NCI-H774 (cell line): ENCODE measurements around the gene TMEM131.
"Not testable (repeated sequence)": the region's sequence is repeated elsewhere in the genome, so short reads cannot be mapped to it uniquely, and the experiment has no call there.

Experiments used
- DNase-seq: peaks from one replicate; lab custom pipeline; 2025; lab: John Stamatoyannopoulos, UW

TMEM131 gene

DNA sequence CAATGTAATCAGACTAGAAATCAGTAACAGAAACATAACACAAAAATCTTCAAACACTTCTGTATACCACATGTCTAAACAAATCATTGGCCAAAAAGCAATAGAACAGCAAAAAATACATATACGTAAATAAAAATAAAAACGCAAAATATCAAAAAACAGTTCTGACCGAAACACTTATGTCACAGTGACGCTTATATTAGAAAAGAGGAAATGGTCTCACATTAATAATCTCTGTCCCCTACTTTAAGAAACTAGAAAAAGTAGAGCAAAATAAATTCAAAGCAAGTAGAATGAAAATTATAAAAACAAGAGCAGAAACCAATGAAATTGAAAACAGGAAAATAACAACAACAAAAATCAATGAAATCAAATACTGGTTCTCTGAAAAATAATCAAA is 41.9 kb downstream of the TMEM131 start:
- DNase-seq = no peak

DNA sequence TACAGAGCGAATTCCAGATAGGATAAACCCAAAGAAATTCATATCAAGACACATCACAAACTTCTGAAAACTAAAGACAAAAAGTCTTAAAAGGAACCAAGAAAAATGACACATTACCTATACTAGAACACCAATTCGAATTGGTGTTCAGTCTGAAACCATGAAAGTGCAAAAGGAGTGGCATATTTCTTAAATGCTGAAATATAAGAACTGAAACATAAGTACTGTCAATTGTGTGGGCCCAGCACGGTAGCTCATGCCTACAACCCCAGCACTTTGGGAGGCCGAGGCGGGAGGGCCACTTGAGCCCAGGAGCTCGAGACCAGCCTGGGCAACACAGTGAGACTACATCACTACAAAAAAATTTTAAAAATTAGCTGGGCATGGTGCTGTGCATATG is 43.4 kb downstream of the TMEM131 start:
- DNase-seq = no peak

DNA sequence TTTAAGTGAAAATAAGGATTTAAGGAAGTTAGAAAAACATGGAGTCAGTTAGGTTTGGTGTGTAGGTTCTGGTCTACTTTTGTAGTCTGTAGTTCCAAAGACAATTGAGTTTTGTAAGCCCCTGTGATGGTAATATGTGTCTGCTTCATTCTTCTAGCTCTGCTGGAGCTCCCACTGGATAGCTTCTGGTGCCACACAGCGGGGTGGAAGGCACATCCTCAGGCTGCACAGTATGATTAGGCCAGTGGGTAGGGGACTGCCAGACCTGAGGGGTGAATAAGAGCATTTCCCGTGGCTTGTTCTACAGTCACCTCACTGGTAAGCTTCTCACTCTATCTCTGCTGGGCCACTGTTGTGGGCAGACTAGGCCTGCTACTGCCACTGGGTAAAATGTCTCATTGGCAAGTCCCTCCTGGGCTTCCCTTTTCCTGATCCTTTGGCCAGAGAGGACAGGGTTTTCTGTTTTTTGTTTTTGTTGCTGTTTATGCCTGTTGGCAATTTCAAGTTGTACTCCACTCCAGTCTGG is 44.5 kb downstream of the TMEM131 start:
- DNase-seq = no peak

DNA sequence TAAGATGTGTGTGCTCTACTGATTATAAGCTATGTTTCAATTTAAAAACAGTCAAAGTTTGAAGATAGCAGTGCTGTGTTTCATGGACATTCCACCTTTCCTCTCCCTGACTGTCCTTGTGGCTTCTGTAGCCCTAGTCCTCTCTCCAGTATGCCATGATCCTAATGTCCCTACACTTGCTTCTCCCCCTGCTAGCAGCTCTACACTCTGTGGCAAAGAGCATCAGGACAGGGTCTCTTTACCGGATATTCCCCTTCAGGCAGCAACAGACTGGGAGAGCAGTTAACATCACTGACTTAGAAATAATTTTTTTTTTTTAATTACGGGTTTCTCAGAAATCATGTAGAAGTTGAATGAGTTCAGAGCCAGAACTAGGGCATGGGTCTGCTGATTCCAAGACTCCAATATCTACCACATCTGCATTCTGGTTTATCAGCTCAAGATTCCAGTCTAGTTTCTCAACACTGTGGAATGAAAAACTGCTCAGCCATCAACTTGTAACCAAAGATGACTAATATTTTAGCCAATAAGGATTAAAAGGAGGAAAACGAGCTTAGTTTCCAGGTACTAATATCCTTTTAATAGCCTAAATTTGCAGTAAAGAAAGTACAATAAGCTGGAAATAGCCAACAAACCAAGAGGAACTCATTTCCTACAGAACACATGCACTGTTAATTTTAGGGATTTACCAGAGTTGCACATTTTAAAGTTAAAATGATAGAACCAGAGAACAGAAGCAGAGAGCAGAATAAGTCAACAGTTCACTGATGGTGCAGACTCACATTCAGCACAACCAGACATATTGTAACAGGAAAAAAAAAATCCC is 45.2 kb downstream of the TMEM131 start:
- no peak for DNase-seq

DNA sequence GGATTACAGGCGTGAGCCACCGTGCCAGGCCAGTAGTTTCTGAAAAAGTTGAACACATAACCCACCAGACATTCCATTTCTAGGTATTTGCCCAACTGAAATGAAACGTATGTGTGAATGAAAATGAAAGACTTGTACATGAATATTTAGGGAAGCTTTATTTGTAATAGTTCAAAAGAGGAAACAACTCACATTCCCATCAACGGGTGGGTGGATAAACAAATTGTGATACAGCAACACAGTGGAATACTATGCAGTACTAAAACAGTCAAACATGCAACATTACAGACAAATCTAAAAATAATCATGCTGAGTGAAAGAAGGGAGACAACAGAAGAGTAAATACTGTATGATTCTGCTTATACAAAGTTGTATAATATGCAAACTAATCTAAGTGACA is 46.8 kb downstream of the TMEM131 start:
- DNase-seq = no peak

DNA sequence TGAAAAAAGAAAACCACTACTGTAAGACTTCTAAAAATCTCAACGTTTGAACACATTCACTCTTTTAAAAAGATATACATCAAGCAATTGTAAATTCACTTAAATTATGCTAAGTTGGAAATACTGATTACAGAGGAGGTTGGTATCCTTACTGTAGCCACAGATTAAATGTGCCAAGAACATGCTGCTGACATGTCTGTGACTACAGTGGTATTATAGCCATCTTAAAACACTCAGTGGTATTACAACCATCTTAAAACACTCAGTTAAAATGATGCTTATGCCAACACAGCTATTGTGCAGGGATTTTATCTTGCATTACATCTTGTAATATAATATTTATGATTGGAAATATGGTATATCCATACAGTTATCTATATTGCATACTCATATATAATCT is 50.0 kb downstream of the TMEM131 start:
- DNase-seq = no peak

DNA sequence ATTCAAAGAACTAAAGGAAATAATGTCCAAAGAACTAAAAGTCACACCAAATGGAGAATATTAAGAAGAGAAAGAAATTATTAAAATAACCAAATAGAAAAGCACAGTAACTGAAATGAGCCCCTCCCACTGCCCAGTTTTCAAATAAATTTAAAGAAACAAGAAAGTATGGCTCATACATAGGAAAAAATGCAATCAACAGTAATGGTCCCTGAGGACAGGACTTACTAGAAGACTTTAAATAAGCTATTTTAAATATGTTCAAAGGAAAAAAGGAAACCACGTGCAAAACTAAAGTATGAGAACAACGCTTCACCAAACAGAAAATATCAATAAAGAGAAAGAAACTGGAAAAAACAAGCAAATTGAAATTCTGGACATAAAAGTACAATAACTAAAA is 58.9 kb downstream of the TMEM131 start:
- no peak for DNase-seq

DNA sequence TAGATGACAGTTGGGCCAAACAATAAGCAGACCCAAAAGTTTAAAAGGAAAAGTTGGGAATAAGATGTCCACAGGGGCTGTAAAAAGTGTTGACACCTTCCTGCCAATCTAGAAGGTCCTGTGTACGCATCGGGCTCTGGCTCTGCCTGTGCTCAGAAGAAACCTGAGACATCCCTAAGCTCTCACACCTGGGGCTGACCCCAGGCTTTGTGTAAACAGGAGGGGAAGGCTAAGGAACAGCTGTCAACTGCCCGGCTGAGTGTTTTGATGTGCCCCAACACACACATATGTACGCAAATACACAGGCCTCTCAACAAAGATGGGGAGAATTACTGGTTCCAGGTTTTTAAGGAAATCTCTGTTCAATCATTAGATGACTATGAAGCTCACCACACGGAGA is 59.5 kb downstream of the TMEM131 start:
- peak; percentile 21 for DNase-seq

DNA sequence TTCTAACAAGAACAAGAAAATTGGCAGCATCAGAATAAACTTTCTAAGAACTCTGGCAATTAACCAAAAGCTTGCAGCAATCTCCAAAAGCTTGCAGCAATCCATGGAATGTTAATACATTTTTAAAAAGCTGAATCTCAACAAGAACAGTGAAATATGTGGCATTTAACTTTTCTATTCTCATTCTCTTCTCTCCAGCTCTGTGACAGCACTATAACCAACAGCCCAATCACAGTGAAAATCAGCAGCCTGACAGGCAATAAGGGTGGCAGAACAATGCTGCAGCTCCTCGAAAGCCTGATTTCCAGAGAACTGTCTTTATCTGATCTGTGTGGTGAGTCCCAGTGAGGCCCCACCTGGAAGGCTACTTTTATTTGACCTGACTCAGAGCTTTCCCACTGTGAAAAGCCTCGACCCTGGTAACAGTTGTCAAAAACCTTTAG is 60.0 kb downstream of the TMEM131 start:
- no peak for DNase-seq

DNA sequence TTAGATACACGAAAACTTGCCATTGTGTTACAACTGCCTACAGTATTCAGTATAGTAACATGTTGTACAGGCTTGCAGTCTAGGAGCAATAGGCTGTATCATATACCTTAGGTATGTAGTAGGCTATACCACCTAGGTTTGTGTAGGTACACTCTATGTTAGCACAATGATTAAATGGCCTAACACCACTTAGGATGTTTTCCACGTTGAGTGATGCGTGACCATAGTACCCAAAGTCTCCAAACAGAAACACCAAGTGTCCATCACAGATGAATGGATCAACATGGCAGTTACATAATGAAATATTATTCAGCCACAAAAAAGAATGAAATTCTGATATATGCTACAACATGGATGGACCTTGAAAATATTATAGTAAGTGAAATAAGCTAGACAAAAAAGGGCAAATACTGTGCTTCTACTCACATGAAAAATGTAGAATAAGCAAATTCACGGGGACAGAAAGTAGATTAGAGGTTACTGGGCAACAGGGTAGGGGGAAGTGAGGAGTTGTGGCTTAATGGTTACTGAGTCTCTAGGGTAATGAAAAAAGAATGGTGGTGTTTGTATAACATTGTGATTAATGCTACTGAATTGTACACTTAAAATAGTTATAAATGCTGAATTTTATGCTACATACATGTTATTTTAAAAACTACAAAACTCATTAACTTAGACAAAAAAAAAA is 62.6 kb downstream of the TMEM131 start:
- DNase-seq = no peak

DNA sequence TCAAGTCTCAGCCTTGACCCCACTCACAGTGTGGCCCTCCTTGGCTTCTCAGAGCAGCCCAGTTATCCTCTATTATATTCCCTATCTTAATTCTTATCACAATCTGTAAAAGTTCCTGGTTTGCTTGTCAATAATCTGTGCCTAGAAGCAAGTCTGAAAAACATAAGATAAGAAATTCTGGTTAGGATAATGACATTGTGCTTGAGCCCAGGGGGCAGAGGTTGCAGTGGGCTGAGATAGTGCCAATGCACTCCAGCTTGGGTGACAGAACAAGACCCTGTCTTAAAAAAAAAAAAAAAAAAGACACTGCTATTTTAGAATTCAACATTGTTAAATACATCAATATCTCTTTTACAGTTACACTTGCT is 63.9 kb downstream of the TMEM131 start:
- DNase-seq = no peak

DNA sequence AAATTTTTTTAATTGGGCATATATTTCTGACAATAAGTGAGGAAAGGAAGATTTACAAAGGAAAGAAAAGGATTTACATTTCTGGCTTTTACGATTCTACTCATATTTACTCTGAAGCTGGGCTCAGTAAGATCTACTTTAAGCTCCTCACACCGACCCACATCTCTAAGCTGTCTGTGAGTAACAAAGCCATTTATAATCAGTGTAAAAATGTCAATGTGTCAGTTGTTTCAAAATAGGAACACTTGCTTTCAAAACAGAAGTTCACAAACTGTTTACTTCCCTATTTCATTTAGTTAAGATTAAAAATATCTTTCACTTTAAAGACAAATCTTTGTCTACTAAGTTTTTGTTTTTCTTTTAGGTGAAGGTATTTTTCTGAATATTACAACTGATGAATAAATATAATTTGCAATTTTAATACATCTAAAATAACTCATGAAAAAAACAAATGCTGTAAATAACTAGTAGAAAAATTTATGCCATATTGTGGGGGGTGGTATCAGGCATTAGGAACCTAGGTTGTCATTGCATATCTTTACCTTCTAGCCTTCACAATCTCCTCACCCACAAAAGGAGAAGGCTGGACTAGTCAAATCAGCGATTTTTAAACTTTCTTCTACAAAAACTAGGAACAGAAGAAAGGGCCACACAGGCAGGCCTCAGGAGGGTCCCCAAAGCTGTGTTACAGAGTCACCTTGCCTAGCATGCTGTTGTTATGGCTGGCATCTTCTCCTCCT is 64.5 kb downstream of the TMEM131 start:
- no peak for DNase-seq

DNA sequence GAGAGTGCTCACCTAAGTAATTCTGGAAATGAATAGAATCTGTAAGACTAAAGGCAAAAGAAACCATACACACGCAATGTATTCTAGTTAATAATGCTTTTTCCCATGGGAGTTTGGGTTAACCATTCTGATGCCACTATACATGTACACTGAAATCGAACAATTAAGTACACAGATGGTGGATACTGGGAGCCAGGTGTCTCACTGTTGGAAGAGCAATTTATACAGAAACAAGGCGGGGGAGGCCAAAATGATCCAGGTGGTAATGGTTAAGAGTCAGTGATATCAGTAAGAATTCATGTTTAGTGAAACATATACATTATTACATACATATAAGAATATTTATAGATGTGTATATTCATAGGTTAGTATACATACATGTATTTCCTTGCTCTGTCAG is 67.2 kb downstream of the TMEM131 start:
- DNase-seq = no peak

DNA sequence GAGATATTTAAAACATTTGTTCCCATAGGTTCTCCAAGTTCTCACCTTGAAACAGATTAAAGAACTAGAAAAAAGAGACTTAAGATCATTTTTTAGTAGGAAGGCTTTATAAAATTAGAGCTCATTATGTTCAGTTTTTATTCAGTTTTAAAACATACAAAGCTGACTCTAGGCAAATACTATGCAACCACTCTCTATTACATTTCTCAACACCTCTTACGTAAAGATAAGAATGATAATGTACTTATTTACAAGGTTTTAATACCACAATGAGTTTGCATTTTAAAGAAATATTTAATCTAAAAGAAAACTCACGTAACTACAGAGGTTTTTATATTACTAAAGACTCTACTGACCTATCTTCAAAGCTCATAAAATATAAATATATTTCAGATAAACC is 68.8 kb downstream of the TMEM131 start:
- no peak for DNase-seq

DNA sequence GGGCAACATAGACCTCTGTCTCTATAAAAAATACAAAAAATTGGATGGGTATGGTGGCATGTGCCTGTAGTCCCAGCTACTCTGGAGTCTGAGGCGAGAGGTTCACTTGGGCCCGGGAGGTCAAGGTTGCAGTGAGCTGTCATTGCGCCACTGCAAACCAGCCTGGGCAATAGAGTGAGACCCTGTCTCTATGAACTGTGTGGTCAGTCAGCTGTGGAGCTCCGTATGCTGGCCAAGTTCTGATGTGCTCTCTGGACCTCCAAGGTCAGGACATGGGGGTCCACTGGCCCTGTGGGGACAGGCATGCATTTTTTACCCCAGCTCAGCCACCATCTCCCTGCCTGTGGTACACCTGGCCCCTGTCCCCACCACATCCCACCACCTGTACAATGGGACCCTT is 71.6 kb downstream of the TMEM131 start:
- no peak for DNase-seq

DNA sequence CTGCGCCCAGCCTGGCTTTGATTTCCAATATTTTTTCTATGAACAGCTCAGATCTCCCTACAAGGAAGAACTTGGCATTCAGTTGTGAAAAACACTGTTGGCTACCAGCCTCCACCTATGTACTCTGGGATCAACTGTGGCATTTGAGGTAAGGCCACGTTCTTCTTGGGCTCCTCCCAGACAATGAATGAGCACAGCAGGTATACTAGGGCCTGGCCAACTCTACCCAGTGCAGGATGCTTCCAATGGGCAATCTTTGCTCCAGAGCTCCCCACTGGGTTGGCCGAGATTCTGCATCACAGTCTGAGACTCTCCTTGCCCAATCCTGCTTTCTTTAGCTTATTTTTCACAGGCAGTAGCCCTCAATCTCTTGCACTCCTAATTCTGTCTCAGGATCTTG is 75.9 kb downstream of the TMEM131 start:
- DNase-seq = no peak

DNA sequence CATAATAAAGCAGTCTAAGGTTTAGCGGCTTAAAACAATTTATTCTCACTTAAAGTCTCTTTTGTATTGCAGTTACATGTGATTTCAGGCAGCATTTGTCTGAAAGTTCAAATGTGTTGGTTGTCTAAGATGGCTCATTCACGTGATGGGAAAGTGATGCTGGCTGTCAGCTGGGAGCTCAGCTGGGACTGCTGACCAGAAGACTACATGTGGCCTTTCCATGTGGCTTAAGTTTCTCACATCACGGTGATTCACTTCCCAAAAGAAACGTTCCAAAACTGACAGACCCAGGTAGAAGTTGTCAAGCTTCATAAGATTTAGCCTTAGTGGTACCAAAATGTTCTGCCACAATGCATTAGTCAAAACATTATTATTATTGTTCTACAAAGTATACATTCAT is 76.9 kb downstream of the TMEM131 start:
- DNase-seq = no peak

DNA sequence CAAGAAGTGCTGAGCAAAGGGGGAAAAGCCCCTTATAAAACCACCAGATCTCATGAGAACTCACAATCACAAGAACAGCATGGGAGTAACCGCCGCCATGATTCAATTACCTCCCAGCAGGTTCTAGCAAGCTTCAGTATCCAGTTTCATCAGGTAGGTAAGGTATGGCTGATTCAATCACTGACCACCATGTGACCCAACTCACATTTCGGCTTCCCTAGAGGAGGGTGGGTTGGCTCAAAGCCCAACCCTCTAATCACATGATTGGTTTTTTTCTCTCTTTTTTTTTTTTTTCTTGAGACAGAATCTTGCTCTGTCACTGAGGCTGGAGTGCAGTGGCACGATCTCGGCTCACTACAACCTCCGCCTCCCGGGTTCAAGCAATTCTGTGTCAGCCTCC is 78.1 kb downstream of the TMEM131 start:
- DNase-seq = not testable (repeated sequence)

DNA sequence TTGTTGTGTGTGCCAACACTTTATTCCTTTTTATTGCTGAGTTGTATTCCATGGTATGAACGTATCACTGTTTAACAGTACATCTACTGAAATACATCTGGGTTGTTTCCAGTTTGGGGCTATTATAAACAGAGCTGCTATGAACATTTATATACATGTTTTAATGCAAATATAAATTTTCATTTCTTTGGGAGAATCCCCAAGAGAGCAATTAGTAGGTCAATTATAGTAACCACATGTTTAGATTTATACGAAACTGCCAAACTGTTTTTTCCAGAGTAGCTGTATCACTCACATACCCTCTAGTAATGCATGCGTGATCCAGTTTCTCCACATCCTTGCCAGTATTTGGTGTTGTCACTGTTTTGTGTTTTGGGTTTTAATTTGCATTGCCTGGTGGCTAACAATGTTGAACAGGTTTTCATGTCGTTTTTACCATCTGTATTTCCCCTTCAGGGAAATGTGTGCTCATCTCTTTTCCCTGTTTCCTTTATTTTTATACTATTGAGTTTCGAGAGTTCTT is 81.0 kb downstream of the TMEM131 start:
- DNase-seq = no peak

DNA sequence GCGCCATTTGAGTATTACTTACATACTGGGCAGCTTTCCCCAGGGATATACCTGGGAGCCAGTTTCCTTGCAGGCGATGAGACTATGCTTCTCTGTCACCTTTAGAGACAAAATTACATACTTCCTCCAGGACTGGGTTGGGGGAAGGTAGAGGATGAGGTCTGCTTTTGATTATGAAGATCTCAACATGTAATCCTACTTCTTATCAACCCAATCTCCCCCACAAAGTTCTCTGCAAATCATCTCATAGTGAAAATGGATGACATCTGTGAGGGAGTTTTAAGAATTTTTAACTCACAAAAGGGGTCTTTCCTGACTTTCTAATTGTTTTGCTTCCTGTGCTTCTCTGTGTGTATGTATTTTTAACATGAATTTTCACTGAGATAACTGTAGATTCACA is 81.9 kb downstream of the TMEM131 start:
- DNase-seq = no peak

DNA sequence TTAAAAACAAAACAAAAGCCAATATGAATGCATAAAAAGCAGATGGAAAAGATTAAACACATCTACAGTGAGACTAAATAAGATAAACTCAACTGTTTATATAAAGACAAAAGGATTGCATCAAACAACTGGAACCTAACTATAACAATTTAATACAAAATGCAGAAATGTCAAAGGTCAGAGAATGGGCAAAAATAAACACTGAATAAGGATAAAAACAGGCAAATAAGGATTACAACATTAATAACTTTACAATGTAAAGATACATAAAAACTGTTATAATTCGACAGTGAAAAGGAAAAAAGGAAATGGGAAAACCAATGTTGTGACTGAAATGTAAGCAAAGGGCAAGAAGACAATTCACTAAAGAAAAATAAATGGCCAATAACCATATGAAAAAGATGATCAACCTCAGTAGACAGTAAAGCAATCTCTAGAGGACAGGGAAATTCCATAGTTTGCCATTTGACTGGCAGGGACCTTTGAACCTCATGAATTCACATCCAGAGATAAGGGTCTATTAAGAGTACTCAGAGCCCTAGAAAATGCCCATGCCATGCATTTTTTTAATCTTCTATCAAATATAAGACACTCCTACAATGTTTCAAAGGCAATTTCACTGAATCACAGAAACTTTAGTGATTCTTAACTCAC is 83.7 kb downstream of the TMEM131 start:
- DNase-seq = no peak
